GM18508 (cell line): ENCODE data around the gene MICAL3.

ENCODE experiments used
- ATAC-seq: cut with Tn5 transposase; IDR thresholded peaks from one replicate; pipeline ENCODE4 v1.9.1; 2021; ENCODE audit warnings: moderate number of reproducible peaks; ENCODE audit not compliant: insufficient read depth, unreplicated experiment

The MICAL3 gene

GRCh38 chr22:17831501-17832251, 192.7 kb downstream of the MICAL3 start:
- ATAC-seq = no peak

GRCh38 chr22:17830043-17830961, 194.1 kb downstream of the MICAL3 start:
- no peak for ATAC-seq

- no peak for ATAC-seq
These were observed 194.7 kb downstream of the MICAL3 start for GRCh38 chr22:17829695-17830042.

- ATAC-seq = no peak
These were observed 195.8 kb downstream of the MICAL3 start for GRCh38 chr22:17828502-17829080.

GRCh38 chr22:17827466-17827865, 196.9 kb downstream of the MICAL3 start:
- no peak for ATAC-seq

GRCh38 chr22:17825876-17826550, 198.3 kb downstream of the MICAL3 start:
- ATAC-seq = no peak

- no peak for ATAC-seq
These were observed 199.9 kb downstream of the MICAL3 start for GRCh38 chr22:17824457-17824856.

GRCh38 chr22:17823964-17824363, 200.4 kb downstream of the MICAL3 start:
- no peak for ATAC-seq

GRCh38 chr22:17823226-17823625, 201.1 kb downstream of the MICAL3 start:
- ATAC-seq = no peak

- ATAC-seq = no peak
These were observed 202.3 kb downstream of the MICAL3 start for GRCh38 chr22:17822087-17822486.

- no peak for ATAC-seq
These were observed 203.4 kb downstream of the MICAL3 start for GRCh38 chr22:17820879-17821439.

- ATAC-seq = no peak
These were observed 205.7 kb downstream of the MICAL3 start for GRCh38 chr22:17818649-17819048.

- no peak for ATAC-seq
These were observed 206.2 kb downstream of the MICAL3 start for GRCh38 chr22:17818180-17818579.

GRCh38 chr22:17817511-17818065, 206.8 kb downstream of the MICAL3 start:
- ATAC-seq = no peak

- ATAC-seq = no peak
These were observed 207.3 kb downstream of the MICAL3 start for GRCh38 chr22:17817079-17817478.

GRCh38 chr22:17816649-17817048, 207.7 kb downstream of the MICAL3 start:
- no peak for ATAC-seq

- ATAC-seq = no peak
These were observed 208.6 kb downstream of the MICAL3 start for GRCh38 chr22:17815703-17816254.

- ATAC-seq = no peak
These were observed 209.5 kb downstream of the MICAL3 start for GRCh38 chr22:17814830-17815229.

- ATAC-seq = no peak
These were observed 210.3 kb downstream of the MICAL3 start for GRCh38 chr22:17814084-17814483.

- no peak for ATAC-seq
These were observed 213.2 kb downstream of the MICAL3 start for GRCh38 chr22:17811119-17811518.
